OCI-LY1 (cell line): Measurements from ENCODE around the gene CYGB.

Experiments
- CTCF ChIP-seq: fragments of 200-600 bp; sonication (generic), shearing (Covaris generic); IDR thresholded peaks from 2 replicates; pipeline ENCODE4 v1.5.1; 2017; ENCODE audit warnings: mild to moderate bottlenecking, antibody characterized with exemption, low read length, moderate library complexity, mixed read lengths
- EZH2 ChIP-seq: fragments of 200-600 bp; sonication (generic), shearing (Covaris generic); IDR thresholded peaks from 2 replicates; pipeline ENCODE4 v1.8.0; 2017; ENCODE audit warnings: borderline replicate concordance, mixed run types, mild to moderate bottlenecking, antibody characterized with exemption, low read length, moderate library complexity, mixed read lengths

GRCh38 chr17:76538941-76539570 is 1.5 kb upstream of the CYGB start:
- TF ChIP-seq CTCF (no peak), EZH2 (no peak)
